Cardiac muscle cell (in vitro differentiated cells and primary cell): ENCODE results near the gene KMT5B. TPM values are rescaled to one million over a fixed set of nuclear protein-coding genes. Genes with fewer than 3 reads are reported as not detected.

ENCODE experiments used
- DNase-seq, 2 donors: peaks; one replicate each; pipeline versions ENCODE4 v3.0.0 to v3.0.0-alpha.2; 2010 to 2017; ENCODE audit warnings: low read depth in 1 of 2, low spot score in 1 of 2
- H3K27ac ChIP-seq: fragments of 200-600 bp; sonication (generic); 2 replicates; pipeline ENCODE4 v1.5.1; 2016
- H3K27me3 ChIP-seq: fragments of 200-600 bp; sonication (generic); 2 replicates; pipeline ENCODE4 v1.6.0; 2016; ENCODE audit warnings: control low read depth
- H3K36me3 ChIP-seq: fragments of 200-600 bp; sonication (generic); 2 replicates; pipeline ENCODE4 v1.5.1; 2016; ENCODE audit warnings: control low read depth
- H3K4me1 ChIP-seq: fragments of 200-600 bp; sonication (generic); 2 replicates; pipeline ENCODE4 v1.8.1; 2017; ENCODE audit warnings: low read depth, mild to moderate bottlenecking, mixed run types
- H3K4me3 ChIP-seq: fragments of 200-600 bp; sonication (generic); 2 replicates; pipeline ENCODE4 v1.5.1; 2016; ENCODE audit warnings: mild to moderate bottlenecking
- H3K9me3 ChIP-seq: fragments of 200-600 bp; sonication (generic); 2 replicates; pipeline ENCODE4 v1.5.1; 2017; ENCODE audit warnings: low read depth, mild to moderate bottlenecking, control low read depth
- CTCF ChIP-seq: IDR thresholded peaks from 2 replicates; pipeline ENCODE4 v1.5.1; 2012; ENCODE audit warnings: low read depth, mild to moderate bottlenecking, low read length
- polyA plus RNA-seq: library from polyadenylated mRNA; unstranded; fragments of >200 nt; fragmentation: Nextera tagmentation; extraction: Ambion mirVana; gene quantifications from 2 replicates; pipeline ENCODE4 v1.2.1, GENCODE V29; 2016
- total RNA-seq: library from RNA; depleted of rRNA; stranded (reverse); fragments of >200 nt; gene quantifications from 2 replicates; pipeline ENCODE4 v1.2.3, GENCODE V29; 2016

Gene KMT5B
- total and polyA plus RNA-seq, 2 experiments from 2014 or later, result 34.1 to 36.7 TPM

GRCh38 chr11:68150037-68150436, 63.1 kb downstream of the KMT5B start:
- Histone ChIP-seq H3K36me3 (no peaks in the 10 kb centered on the region), H3K4me3 (no peak overlapping the region), H3K4me1 (peaks cover 10% of the 10 kb centered on the region), H3K27me3 (no peaks in the 10 kb centered on the region), H3K9me3 (no peaks in the 10 kb centered on the region), H3K27ac (no peak overlapping the region)
- TF ChIP-seq CTCF, result no peak
- DNase-seq, result peak in 1 of 2 donors; percentile 93

GRCh38 chr11:68149417-68149816, 63.7 kb downstream of the KMT5B start:
- no peaks in the 10 kb centered on the region for H3K36me3 ChIP-seq
- no peaks in the 10 kb centered on the region for H3K9me3 ChIP-seq
- no peaks in the 10 kb centered on the region for H3K27me3 ChIP-seq
- H3K4me1 ChIP-seq, result peaks cover 10% of the 10 kb centered on the region
- H3K27ac ChIP-seq, result no peak overlapping the region
- no peak for DNase-seq
- H3K4me3 ChIP-seq, result no peak overlapping the region
- TF ChIP-seq CTCF, result no peak

- no peaks in the 10 kb centered on the region for H3K27me3 ChIP-seq
- no peak overlapping the region for H3K27ac ChIP-seq
- no peak overlapping the region for H3K4me3 ChIP-seq
- no peak for DNase-seq
- peaks cover 10% of the 10 kb centered on the region for H3K4me1 ChIP-seq
- H3K36me3 ChIP-seq, result no peaks in the 10 kb centered on the region
- no peak for TF ChIP-seq CTCF
- H3K9me3 ChIP-seq, result no peaks in the 10 kb centered on the region
Observed at GRCh38 chr11:68148879-68149278, 64.2 kb downstream of the KMT5B start.

GRCh38 chr11:68148071-68148805, 64.9 kb downstream of the KMT5B start:
- no peak for DNase-seq
- H3K4me1 ChIP-seq, result peaks cover 10% of the 10 kb centered on the region
- H3K27ac ChIP-seq, result no peak overlapping the region
- H3K4me3 ChIP-seq, result no peak overlapping the region
- H3K9me3 ChIP-seq, result no peaks in the 10 kb centered on the region
- H3K27me3 ChIP-seq, result no peaks in the 10 kb centered on the region
- no peaks in the 10 kb centered on the region for H3K36me3 ChIP-seq
- no peak for TF ChIP-seq CTCF

GRCh38 chr11:68146704-68147474, 66.2 kb downstream of the KMT5B start:
- DNase-seq, result peak; percentile 58 to 86
- Histone ChIP-seq H3K4me1 (peaks cover 10% of the 10 kb centered on the region), H3K4me3 (no peak overlapping the region), H3K9me3 (no peaks in the 10 kb centered on the region), H3K27me3 (no peaks in the 10 kb centered on the region), H3K27ac (peak overlapping the region; percentile 50), H3K36me3 (no peaks in the 10 kb centered on the region)
- TF ChIP-seq CTCF, result no peak
